ENCODE results near the gene PLIN4.

- TF ChIP-seq, protein P1, sequence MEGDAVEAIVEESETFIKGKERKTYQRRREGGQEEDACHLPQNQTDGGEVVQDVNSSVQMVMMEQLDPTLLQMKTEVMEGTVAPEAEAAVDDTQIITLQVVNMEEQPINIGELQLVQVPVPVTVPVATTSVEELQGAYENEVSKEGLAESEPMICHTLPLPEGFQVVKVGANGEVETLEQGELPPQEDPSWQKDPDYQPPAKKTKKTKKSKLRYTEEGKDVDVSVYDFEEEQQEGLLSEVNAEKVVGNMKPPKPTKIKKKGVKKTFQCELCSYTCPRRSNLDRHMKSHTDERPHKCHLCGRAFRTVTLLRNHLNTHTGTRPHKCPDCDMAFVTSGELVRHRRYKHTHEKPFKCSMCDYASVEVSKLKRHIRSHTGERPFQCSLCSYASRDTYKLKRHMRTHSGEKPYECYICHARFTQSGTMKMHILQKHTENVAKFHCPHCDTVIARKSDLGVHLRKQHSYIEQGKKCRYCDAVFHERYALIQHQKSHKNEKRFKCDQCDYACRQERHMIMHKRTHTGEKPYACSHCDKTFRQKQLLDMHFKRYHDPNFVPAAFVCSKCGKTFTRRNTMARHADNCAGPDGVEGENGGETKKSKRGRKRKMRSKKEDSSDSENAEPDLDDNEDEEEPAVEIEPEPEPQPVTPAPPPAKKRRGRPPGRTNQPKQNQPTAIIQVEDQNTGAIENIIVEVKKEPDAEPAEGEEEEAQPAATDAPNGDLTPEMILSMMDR (conservative IDR thresholded peaks at IDR 0.05 in 1 of 2, IDR thresholded peaks at IDR 0.05 in 1 of 2; ENCODE audit: low read depth in 1 of 2, low read length in 2 of 2), result no peak
- no peak for TF ChIP-seq EZH2 (IDR thresholded peaks at IDR 0.05; ENCODE audit: low read length, missing control alignments)
These were observed 4.2 kb upstream of the PLIN4 start for GRCh38 chr19:4522291-4523002.
